Lung (tissue), 12 donors: ENCODE measurements around the gene ZKSCAN7. TPM values are rescaled to one million over a fixed set of nuclear protein-coding genes. Genes with fewer than 3 reads are reported as not detected.

ENCODE experiments used
- ATAC-seq: fragments of 200-7000 bp; cut with Tn5 transposase; one replicate; pipeline ENCODE4 v1.9.1; 2020; ENCODE audit warnings: moderate number of reproducible peaks; ENCODE audit not compliant: insufficient read depth, low FRiP score
- DNase-seq, 3 donors: peaks; one replicate each; pipeline ENCODE4 v3.0.0-alpha.2; 2013 to 2017
- H3K27ac ChIP-seq, 2 donors: one replicate each; pipeline ENCODE4 v1.5.1; 2013; ENCODE audit warnings: mild to moderate bottlenecking in 2 of 2, moderate library complexity in 2 of 2, control low read depth in 1 of 2, inconsistent platforms in 1 of 2, low read depth in 1 of 2, low read length in 1 of 2
- H3K27me3 ChIP-seq, 3 donors: one replicate each; pipeline ENCODE4 v1.5.1; 2013; ENCODE audit warnings: low read length in 2 of 3; ENCODE audit not compliant: control insufficient read depth in 3 of 3, insufficient read depth in 3 of 3
- H3K36me3 ChIP-seq, 4 donors: one replicate each; pipeline ENCODE4 v1.5.1; 2013; ENCODE audit warnings: low read length in 4 of 4, mild to moderate bottlenecking in 1 of 4, moderate library complexity in 1 of 4; ENCODE audit not compliant: control insufficient read depth in 4 of 4, insufficient read depth in 4 of 4
- H3K4me1 ChIP-seq, 5 donors: one replicate each; pipeline ENCODE4 v1.5.1; 2013; ENCODE audit warnings: low read length in 5 of 5, mild to moderate bottlenecking in 2 of 5, moderate library complexity in 1 of 5; ENCODE audit not compliant: control insufficient read depth in 5 of 5, insufficient read depth in 5 of 5
- H3K4me3 ChIP-seq: one replicate; pipeline ENCODE4 v1.5.1; 2013; ENCODE audit warnings: mild to moderate bottlenecking, control low read depth, moderate library complexity
- H3K9ac ChIP-seq, 2 donors: one replicate each; pipeline ENCODE4 v1.5.1; 2013; ENCODE audit warnings: low read length in 2 of 2, control low read depth in 1 of 2; ENCODE audit not compliant: insufficient read depth in 1 of 2
- H3K9me3 ChIP-seq, 4 donors: one replicate each; pipeline ENCODE4 v1.5.1; 2013; ENCODE audit warnings: low read length in 3 of 4, mild to moderate bottlenecking in 1 of 4, moderate library complexity in 1 of 4; ENCODE audit not compliant: control insufficient read depth in 4 of 4, insufficient read depth in 3 of 4
- WGBS, 2 donors: extraction: QIAGEN DNeasy Blood & Tissue Kit; methylation state at CpG; one replicate each; pipeline ENCODE4 v1.1.7; 2013; 5-methylcytosine and 5-hydroxymethylcytosine counted together
- polyA plus RNA-seq, 2 donors: library from polyadenylated mRNA; stranded (reverse); fragments of 200-250 nt; gene quantifications; one replicate each; pipeline ENCODE4 v1.2.1, GENCODE V29; 2013
- total RNA-seq, 2 donors: library from RNA; depleted of rRNA in 1 of 2; stranded (reverse); fragments of >200 nt in 1 of 2; gene quantifications; one replicate each; pipeline ENCODE4 v1.2.1, GENCODE V29; 2014 to 2021
- TF ChIP-seq, protein P1 (sequence below): IDR thresholded peaks from 2 replicates; pipeline ENCODE4 v1.5.1; 2012; ENCODE audit warnings: mild to moderate bottlenecking; ENCODE audit errors: control extremely low read depth, extremely low read depth
- donor health status: control.
- donor health status: control.
- donor health status: Bipolar disorder and iron deficiency.
- donor health status: healthy.
- donor health status: DM: yes; HTN: yes; CAD: no.

Gene ZKSCAN7
- total and polyA plus RNA-seq, 4 donors = 1.7 to 12.2 (median 3.1) TPM

- Histone ChIP-seq H3K4me3 (no peak overlapping the region), H3K36me3 (no peaks in the 10 kb centered on the region), H3K9ac (no peak overlapping the region), H3K27me3 (no peaks in the 10 kb centered on the region), H3K27ac (no peak overlapping the region), H3K9me3 (no peaks in the 10 kb centered on the region), H3K4me1 (peaks cover 0 to 4% (median under 1%) of the 10 kb centered on the region in 5 donors)
- 14 to 27% methylated on average over 2 of the region's 3 CpGs for WGBS, 2 donors
- TF ChIP-seq, protein P1, sequence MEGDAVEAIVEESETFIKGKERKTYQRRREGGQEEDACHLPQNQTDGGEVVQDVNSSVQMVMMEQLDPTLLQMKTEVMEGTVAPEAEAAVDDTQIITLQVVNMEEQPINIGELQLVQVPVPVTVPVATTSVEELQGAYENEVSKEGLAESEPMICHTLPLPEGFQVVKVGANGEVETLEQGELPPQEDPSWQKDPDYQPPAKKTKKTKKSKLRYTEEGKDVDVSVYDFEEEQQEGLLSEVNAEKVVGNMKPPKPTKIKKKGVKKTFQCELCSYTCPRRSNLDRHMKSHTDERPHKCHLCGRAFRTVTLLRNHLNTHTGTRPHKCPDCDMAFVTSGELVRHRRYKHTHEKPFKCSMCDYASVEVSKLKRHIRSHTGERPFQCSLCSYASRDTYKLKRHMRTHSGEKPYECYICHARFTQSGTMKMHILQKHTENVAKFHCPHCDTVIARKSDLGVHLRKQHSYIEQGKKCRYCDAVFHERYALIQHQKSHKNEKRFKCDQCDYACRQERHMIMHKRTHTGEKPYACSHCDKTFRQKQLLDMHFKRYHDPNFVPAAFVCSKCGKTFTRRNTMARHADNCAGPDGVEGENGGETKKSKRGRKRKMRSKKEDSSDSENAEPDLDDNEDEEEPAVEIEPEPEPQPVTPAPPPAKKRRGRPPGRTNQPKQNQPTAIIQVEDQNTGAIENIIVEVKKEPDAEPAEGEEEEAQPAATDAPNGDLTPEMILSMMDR = no peak
- DNase-seq (no peak), ATAC-seq (no peak)
Measured at GRCh38 chr3:44516230-44516629, 38.8 kb upstream of the ZKSCAN7 start.

DNA sequence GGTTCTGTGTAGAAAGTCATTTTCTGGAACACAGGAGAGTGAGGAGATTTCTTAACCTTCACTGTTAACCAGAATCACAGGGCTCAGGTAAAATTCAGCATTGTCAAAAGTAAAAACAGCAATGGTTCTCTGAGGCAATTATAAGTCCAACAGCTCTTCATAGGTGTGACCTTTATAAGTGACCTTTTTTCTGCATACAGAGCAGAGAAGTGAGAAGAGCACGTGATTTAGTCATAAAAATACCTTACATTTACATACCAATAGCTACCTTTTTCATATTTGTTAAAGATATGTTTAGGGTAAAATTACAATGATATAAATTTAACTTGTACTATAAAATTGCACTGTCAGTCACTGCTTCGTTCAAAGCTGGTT, 36.2 kb upstream of the ZKSCAN7 start:
- Histone ChIP-seq H3K4me3 (no peak overlapping the region), H3K27ac (no peak overlapping the region), H3K9ac (no peak overlapping the region), H3K36me3 (no peaks in the 10 kb centered on the region), H3K4me1 (no peaks in the 10 kb centered on the region), H3K9me3 (no peaks in the 10 kb centered on the region), H3K27me3 (peaks cover 0 to 4% (median 0%) of the 10 kb centered on the region in 3 donors)
- ATAC-seq (no peak), DNase-seq (no peak)
- TF ChIP-seq, protein P1 = no peak
- 58% methylated on average over 2 of the region's 2 CpGs for WGBS, 2 donors

DNA sequence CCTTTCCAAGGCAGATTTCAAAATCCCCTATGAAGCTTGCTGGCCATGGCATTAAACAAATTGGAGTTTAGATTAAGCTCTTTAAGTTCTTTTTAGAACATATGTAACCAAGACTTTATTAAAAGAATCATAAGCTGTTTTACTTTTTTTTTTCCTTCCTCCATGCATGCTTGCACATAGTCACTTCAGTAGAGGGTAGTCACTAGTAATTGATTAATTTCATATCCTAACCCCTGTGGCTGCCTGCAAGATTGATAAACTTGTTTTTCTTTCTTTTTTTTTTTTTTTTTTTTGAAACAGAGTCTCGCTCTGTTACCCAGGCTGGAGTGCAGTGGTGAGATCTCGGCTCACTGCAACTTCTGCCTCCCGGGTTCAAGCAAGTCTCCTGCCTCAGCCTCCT, 33.3 kb upstream of the ZKSCAN7 start:
- WGBS, 2 donors = 92 to 100% methylated on average over 3 of the region's 3 CpGs
- TF ChIP-seq, protein P1 = no peak
- peaks cover 0 to 7% (median 0%) of the 10 kb centered on the region in 3 donors for H3K27me3 ChIP-seq
- ATAC-seq = no peak
- no peak overlapping the region for H3K27ac ChIP-seq
- no peak overlapping the region for H3K9ac ChIP-seq
- H3K36me3 ChIP-seq = no peaks in the 10 kb centered on the region
- DNase-seq = no peak
- no peaks in the 10 kb centered on the region for H3K9me3 ChIP-seq
- H3K4me1 ChIP-seq = no peaks in the 10 kb centered on the region
- H3K4me3 ChIP-seq = no peak overlapping the region

DNA sequence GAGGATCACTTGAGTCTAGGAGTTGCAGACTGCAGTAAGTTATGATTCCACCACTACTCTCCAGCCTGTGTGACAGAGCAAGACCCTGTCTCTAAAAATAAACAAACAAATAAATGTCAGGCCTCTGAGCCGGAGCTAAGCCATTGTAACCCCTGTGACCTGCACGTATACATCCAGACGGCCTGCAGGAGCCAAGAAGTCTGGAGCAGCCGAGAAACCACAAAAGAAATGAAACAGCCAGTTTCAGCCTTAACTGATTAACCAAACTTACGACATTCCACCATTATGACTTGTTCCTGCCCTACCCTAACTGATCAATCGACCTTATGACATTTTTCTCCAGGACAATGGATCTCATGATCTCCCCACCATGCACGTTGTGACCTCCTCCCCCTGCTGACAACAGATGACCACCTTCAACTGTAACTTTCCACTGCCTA, 32.5 kb upstream of the ZKSCAN7 start:
- no peak overlapping the region for H3K9ac ChIP-seq
- no peak for DNase-seq
- 43 to 66% methylated on average over 7 of the region's 7 CpGs for WGBS, 2 donors

More for the DNA sequence above, 32.5 kb upstream of the ZKSCAN7 start:
- H3K36me3 ChIP-seq = no peaks in the 10 kb centered on the region
- no peaks in the 10 kb centered on the region for H3K4me1 ChIP-seq
- H3K27ac ChIP-seq = no peak overlapping the region
- TF ChIP-seq, protein P1 = no peak
- no peak for ATAC-seq
- no peak overlapping the region for H3K4me3 ChIP-seq
- no peaks in the 10 kb centered on the region for H3K9me3 ChIP-seq
- peaks cover 0 to 7% (median 0%) of the 10 kb centered on the region in 3 donors for H3K27me3 ChIP-seq
